A673 (cell line): ENCODE data around the gene ERC1.

Experiments
- CTCF ChIP-seq: fragments of 300-800, 200-600 bp; sonication (generic); conservative IDR thresholded peaks from 2 replicates; pipeline ENCODE4 v1.5.1; 2017; ENCODE audit warnings: low read depth, mild to moderate bottlenecking, antibody characterized with exemption, low read length, moderate library complexity, mixed read lengths
- EZH2 ChIP-seq: fragments of 200-600 bp; sonication (generic); IDR thresholded peaks from 2 replicates; pipeline ENCODE4 v1.6.1; 2017; ENCODE audit warnings: borderline replicate concordance, low read depth, mild to moderate bottlenecking, mixed read lengths, antibody characterized with exemption, low read length; ENCODE audit not compliant: poor library complexity, severe bottlenecking

- no peak for TF ChIP-seq EZH2
- TF ChIP-seq CTCF: no peak
Measured at GRCh38 chr12:1280059-1280458, 289.0 kb downstream of the ERC1 start.
